ENCODE measurements around the gene GHSR.

DNA sequence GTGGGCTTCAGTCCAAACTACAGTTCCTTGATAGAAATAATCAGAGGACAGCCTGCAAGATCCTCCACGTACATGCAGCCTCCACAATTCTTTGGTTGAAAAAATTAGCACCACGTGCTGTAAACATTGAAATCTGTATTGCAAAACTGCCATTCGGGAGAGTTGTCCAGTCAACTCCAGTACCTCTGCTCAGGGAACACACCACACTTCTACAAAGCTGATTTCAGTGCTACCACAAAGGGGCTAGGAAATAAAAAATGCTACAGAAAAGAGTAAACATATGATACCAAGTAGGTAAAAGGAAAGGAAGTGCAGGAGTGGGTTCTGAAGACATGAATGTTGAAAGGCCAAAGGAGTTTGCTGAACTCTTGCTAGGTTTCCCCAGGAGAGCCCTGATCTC, 40.4 kb downstream of the GHSR start:
- TF ChIP-seq POLR2AphosphoS5 (IDR thresholded peaks at IDR 0.05) = no peak
- TF ChIP-seq, protein P1, sequence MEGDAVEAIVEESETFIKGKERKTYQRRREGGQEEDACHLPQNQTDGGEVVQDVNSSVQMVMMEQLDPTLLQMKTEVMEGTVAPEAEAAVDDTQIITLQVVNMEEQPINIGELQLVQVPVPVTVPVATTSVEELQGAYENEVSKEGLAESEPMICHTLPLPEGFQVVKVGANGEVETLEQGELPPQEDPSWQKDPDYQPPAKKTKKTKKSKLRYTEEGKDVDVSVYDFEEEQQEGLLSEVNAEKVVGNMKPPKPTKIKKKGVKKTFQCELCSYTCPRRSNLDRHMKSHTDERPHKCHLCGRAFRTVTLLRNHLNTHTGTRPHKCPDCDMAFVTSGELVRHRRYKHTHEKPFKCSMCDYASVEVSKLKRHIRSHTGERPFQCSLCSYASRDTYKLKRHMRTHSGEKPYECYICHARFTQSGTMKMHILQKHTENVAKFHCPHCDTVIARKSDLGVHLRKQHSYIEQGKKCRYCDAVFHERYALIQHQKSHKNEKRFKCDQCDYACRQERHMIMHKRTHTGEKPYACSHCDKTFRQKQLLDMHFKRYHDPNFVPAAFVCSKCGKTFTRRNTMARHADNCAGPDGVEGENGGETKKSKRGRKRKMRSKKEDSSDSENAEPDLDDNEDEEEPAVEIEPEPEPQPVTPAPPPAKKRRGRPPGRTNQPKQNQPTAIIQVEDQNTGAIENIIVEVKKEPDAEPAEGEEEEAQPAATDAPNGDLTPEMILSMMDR (IDR thresholded peaks at IDR 0.05) = no peak
